Stimulated activated CD4-positive, alpha-beta T cell treated with anti-CD3 and anti-CD28 coated beads, Interleukin-2, amount 100 ng/mL, for 4 hours (primary cell): ENCODE measurements around the gene DDHD1.

Source experiments
- DNase-seq: peaks from one replicate; pipeline ENCODE4 v3.0.0-alpha.2; 2020; ENCODE audit warnings: low read depth

DDHD1 gene

GRCh38 chr14:52992236-52992870 lies 160.8 kb downstream of the DDHD1 start:
- no peak for DNase-seq

GRCh38 chr14:52988139-52988538 lies 165.0 kb downstream of the DDHD1 start:
- DNase-seq, result no peak

- DNase-seq, result no peak
These were observed 165.6 kb downstream of the DDHD1 start for GRCh38 chr14:52987514-52987913.

GRCh38 chr14:52987042-52987441 lies 166.1 kb downstream of the DDHD1 start:
- no peak for DNase-seq
